ENCODE measurements around the gene HYCC1.
"Not testable (repeated sequence)": the region's sequence is repeated elsewhere in the genome, so short reads cannot be mapped to it uniquely, and the experiment has no call there.

The HYCC1 gene

GRCh38 chr7:23044581-23044980 lies 30.7 kb upstream of the HYCC1 start:
- no peak for TF ChIP-seq CTCF (IDR thresholded peaks at IDR 0.05; ENCODE audit: extremely low read depth, missing control alignments)
- DNase-seq (ENCODE audit: low spot score): no peak

DNA sequence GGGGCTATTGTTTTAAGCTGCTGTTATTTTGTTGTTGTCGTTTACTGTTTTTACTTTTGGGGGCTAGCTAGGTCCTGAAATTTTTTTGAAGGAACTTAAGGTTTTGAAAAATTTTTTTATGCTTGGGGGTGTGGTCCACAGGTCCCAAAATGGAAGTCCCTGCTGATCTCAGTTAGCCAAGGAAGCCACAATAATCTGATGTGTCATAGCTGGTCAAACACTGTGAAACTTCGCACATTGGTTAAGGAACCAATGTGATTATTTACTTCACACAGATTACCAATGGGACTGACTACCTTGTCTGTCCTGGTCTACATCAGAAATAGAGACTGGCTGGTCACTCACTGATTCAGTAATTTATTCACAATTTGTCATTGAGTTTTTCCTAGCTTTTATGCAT lies 29.5 kb upstream of the HYCC1 start:
- TF ChIP-seq CTCF (IDR thresholded peaks at IDR 0.05; ENCODE audit: extremely low read depth, missing control alignments): no peak
- DNase-seq (ENCODE audit: low spot score): no peak

DNA sequence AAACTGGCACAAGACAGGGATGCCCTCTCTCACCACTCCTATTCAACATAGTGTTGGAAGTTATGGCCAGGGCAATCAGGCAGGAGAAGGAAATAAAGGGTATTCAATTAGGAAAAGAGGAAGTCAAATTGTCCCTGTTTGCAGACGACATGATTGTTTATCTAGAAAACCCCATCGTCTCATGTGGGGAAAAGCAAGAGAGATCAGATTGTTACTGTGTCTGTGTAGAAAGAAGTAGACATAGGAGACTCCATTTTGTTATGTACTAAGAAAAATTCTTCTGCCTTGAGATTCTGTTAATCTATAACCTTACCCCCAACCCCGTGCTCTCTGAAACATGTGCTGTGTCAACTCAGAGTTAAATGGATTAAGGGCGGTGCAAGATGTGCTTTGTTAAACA lies 25.7 kb upstream of the HYCC1 start:
- DNase-seq (ENCODE audit: low spot score): not testable (repeated sequence)

- DNase-seq (ENCODE audit: low spot score): not testable (repeated sequence)
These were observed 21.8 kb upstream of the HYCC1 start for GRCh38 chr7:23035542-23036371.

- no peak for DNase-seq (ENCODE audit: low spot score)
- TF ChIP-seq CTCF (IDR thresholded peaks at IDR 0.05; ENCODE audit: extremely low read depth, missing control alignments): no peak
These were observed 13.3 kb upstream of the HYCC1 start for GRCh38 chr7:23027261-23027660.

- no peak for TF ChIP-seq CTCF (IDR thresholded peaks at IDR 0.05; ENCODE audit: extremely low read depth, missing control alignments)
- no peak for DNase-seq (ENCODE audit: low spot score)
These were observed 12.2 kb upstream of the HYCC1 start for GRCh38 chr7:23026164-23026563.

DNA sequence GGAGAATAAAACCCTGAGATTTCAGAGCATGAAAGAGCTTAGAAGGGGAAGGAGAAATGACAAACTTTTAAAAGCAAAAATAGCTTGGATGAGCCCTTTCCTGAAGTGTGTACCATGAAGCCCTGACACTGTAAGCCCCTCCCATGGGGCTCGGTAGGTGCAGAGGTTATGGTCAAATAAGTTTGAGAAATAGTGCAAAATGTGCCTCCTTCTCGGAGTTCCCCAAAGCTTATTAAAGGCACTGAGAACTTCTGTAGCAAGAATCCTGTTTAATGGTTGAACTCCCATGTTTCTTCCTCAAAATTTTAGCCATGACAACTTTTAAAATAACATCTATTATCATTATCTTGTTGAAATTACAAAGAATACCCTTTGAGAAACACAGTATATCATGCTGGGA lies 10.5 kb upstream of the HYCC1 start:
- TF ChIP-seq CTCF (IDR thresholded peaks at IDR 0.05; ENCODE audit: extremely low read depth, missing control alignments): no peak
- DNase-seq (ENCODE audit: low spot score): no peak

- DNase-seq (ENCODE audit: low spot score): no peak
- no peak for TF ChIP-seq CTCF (IDR thresholded peaks at IDR 0.05; ENCODE audit: extremely low read depth, missing control alignments)
These were observed 8.9 kb upstream of the HYCC1 start for GRCh38 chr7:23022851-23023250.

All from GM20000 (cell line).